Measurements from ENCODE around the gene PLOD2. TPM values are rescaled to one million over a fixed set of nuclear protein-coding genes. Genes with fewer than 3 reads are reported as not detected.

PLOD2 gene
- total and polyA plus RNA-seq, 7 donors, result 2.0 to 15.7 (median 7.5) TPM

- Histone ChIP-seq H3K36me3 (ENCODE audit: insufficient read depth in 1 of 2, low read depth in 1 of 2) (no peaks in the 10 kb centered on the region), H3K27me3 (ENCODE audit: insufficient read depth in 3 of 3, low read length in 2 of 3) (no peaks in the 10 kb centered on the region), H3K9me3 (no peaks in the 10 kb centered on the region), H3K4me1 (peaks cover 5% of the 10 kb centered on the region), H3K27ac (no peak overlapping the region), H3K4me3 (no peak overlapping the region)
- intact Hi-C loops (cut with DNase I), result no loop called here
- no peak for TF ChIP-seq CTCF (IDR thresholded peaks at IDR 0.05)
- DNase-seq (no peak), ATAC-seq (no peak)
- 30 to 50% (median 31%) methylated on average over 3 of the region's 3 CpGs for WGBS, 3 donors
These were observed 18.2 kb downstream of the PLOD2 start for GRCh38 chr3:146142757-146143156.

GRCh38 chr3:146139586-146140110, 21.3 kb downstream of the PLOD2 start:
- TF ChIP-seq CTCF (IDR thresholded peaks at IDR 0.05), result no peak
- intact Hi-C loops (cut with DNase I), result no loop called here
- Histone ChIP-seq H3K27ac (no peak overlapping the region), H3K4me3 (no peak overlapping the region), H3K27me3 (ENCODE audit: insufficient read depth in 3 of 3, low read length in 2 of 3) (no peaks in the 10 kb centered on the region), H3K9me3 (no peaks in the 10 kb centered on the region), H3K36me3 (ENCODE audit: insufficient read depth in 1 of 2, low read depth in 1 of 2) (no peaks in the 10 kb centered on the region), H3K4me1 (peaks cover 5% of the 10 kb centered on the region)
- WGBS, 3 donors, result 68 to 73% (median 72%) methylated on average over 3 of the region's 3 CpGs
- ATAC-seq (no peak), DNase-seq (no peak)

- intact Hi-C loops (cut with DNase I), result no loop called here
- Histone ChIP-seq H3K27me3 (ENCODE audit: insufficient read depth in 3 of 3, low read length in 2 of 3) (no peaks in the 10 kb centered on the region), H3K27ac (no peak overlapping the region), H3K4me3 (no peak overlapping the region), H3K9me3 (no peaks in the 10 kb centered on the region), H3K36me3 (ENCODE audit: insufficient read depth in 1 of 2, low read depth in 1 of 2) (no peaks in the 10 kb centered on the region), H3K4me1 (peaks cover 8% of the 10 kb centered on the region)
- DNase-seq, result no peak
- 83 to 95% (median 88%) methylated on average over 2 of the region's 2 CpGs for WGBS, 3 donors
- no peak for ATAC-seq
- TF ChIP-seq CTCF (IDR thresholded peaks at IDR 0.05), result no peak
These were observed 22.1 kb downstream of the PLOD2 start for GRCh38 chr3:146138902-146139301.

- ATAC-seq (no peak), DNase-seq (no peak)
- Histone ChIP-seq H3K36me3 (ENCODE audit: insufficient read depth in 1 of 2, low read depth in 1 of 2) (no peaks in the 10 kb centered on the region), H3K27ac (no peak overlapping the region), H3K27me3 (ENCODE audit: insufficient read depth in 3 of 3, low read length in 2 of 3) (no peaks in the 10 kb centered on the region), H3K4me3 (no peak overlapping the region), H3K9me3 (no peaks in the 10 kb centered on the region), H3K4me1 (peaks cover 3% of the 10 kb centered on the region)
- no peak for TF ChIP-seq CTCF (IDR thresholded peaks at IDR 0.05)
- 91 to 94% (median 92%) methylated on average over 3 of the region's 3 CpGs for WGBS, 3 donors
- intact Hi-C loops (cut with DNase I), result no loop called here
These were observed 24.3 kb downstream of the PLOD2 start for GRCh38 chr3:146136647-146137046.

All from psoas muscle (tissue), 8 donors.